IPS-18c (cell line): ENCODE measurements around the gene DGKQ.

Source experiments
- H3K4me3 ChIP-seq: 2 replicates; pipeline ENCODE4 v1.7.0; 2013; ENCODE audit warnings: low read depth, mild to moderate bottlenecking, low read length, moderate library complexity; ENCODE audit not compliant: insufficient read depth
- H3K9me3 ChIP-seq: one replicate; pipeline ENCODE4 v1.6.1; 2013; ENCODE audit warnings: mild to moderate bottlenecking, low read length, moderate library complexity; ENCODE audit not compliant: control insufficient read depth, insufficient read depth

Gene DGKQ

GRCh38 chr4:911871-912490 lies 61.4 kb downstream of the DGKQ start:
- Histone ChIP-seq H3K4me3 (no peak overlapping the region), H3K9me3 (no peaks in the 10 kb centered on the region)

GRCh38 chr4:911221-911751 lies 62.1 kb downstream of the DGKQ start:
- H3K9me3 ChIP-seq = no peaks in the 10 kb centered on the region

GRCh38 chr4:910366-911091 lies 62.8 kb downstream of the DGKQ start:
- no peak overlapping the region for H3K4me3 ChIP-seq

More at GRCh38 chr4:911221-911751, 62.1 kb downstream of the DGKQ start:
- no peak overlapping the region for H3K4me3 ChIP-seq

GRCh38 chr4:909821-910220 lies 63.5 kb downstream of the DGKQ start:
- no peaks in the 10 kb centered on the region for H3K9me3 ChIP-seq
- H3K4me3 ChIP-seq = no peak overlapping the region

More at GRCh38 chr4:910366-911091, 62.8 kb downstream of the DGKQ start:
- no peaks in the 10 kb centered on the region for H3K9me3 ChIP-seq

- no peak overlapping the region for H3K4me3 ChIP-seq
- H3K9me3 ChIP-seq = no peaks in the 10 kb centered on the region
These were observed 64.2 kb downstream of the DGKQ start for GRCh38 chr4:909131-909571.
